Panc1 (cell line): ENCODE results near the gene CDH13.

ENCODE experiments used
- POLR2AphosphoS5 ChIP-seq: IDR thresholded peaks from 2 replicates; pipeline ENCODE4 v1.6.1; 2012; ENCODE audit warnings: mild to moderate bottlenecking, low read depth, low read length, moderate library complexity
- SIN3A ChIP-seq: IDR thresholded peaks from 2 replicates; pipeline ENCODE4 v1.6.1; 2012; ENCODE audit warnings: low read depth, mild to moderate bottlenecking, low read length, moderate library complexity, borderline replicate concordance; ENCODE audit not compliant: insufficient read depth
- TF ChIP-seq, protein P1 (sequence below): fragments of 450-650 bp; IDR thresholded peaks from 2 replicates; pipeline ENCODE4 v1.5.1; 2017; ENCODE audit warnings: mild to moderate bottlenecking
- TF ChIP-seq, protein P2 (sequence below), 2 experiments: IDR thresholded peaks; 2 replicates each; pipeline ENCODE4 v1.6.1; 2011 to 2012; ENCODE audit warnings: low read depth in 2 of 2, control low read depth in 1 of 2, low read length in 1 of 2, mild to moderate bottlenecking in 1 of 2, moderate library complexity in 1 of 2; ENCODE audit not compliant: insufficient read depth in 1 of 2

DNA sequence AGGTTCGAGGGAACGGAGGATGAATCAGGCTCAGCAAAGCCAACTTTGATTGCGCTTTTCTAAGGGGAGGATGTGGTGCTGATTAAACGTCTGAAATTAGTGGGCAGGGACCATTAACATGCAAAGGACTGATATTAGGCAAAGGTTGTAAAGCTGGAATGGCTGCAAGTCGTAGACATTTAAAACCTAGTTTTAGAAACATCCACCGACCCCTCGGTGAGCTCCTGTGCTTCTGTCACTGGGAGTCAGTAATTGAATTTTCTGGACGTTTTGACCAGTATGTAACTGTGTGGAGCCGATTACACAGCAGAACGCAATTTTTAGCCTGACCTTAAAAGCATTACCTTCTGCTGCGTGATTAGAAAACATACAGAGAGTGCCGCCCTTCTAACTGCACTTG is 960.4 kb downstream of the CDH13 start:
- TF ChIP-seq, protein P1, sequence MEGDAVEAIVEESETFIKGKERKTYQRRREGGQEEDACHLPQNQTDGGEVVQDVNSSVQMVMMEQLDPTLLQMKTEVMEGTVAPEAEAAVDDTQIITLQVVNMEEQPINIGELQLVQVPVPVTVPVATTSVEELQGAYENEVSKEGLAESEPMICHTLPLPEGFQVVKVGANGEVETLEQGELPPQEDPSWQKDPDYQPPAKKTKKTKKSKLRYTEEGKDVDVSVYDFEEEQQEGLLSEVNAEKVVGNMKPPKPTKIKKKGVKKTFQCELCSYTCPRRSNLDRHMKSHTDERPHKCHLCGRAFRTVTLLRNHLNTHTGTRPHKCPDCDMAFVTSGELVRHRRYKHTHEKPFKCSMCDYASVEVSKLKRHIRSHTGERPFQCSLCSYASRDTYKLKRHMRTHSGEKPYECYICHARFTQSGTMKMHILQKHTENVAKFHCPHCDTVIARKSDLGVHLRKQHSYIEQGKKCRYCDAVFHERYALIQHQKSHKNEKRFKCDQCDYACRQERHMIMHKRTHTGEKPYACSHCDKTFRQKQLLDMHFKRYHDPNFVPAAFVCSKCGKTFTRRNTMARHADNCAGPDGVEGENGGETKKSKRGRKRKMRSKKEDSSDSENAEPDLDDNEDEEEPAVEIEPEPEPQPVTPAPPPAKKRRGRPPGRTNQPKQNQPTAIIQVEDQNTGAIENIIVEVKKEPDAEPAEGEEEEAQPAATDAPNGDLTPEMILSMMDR: no peak
- TF ChIP-seq SIN3A (no peak), POLR2AphosphoS5 (no peak)
- TF ChIP-seq, protein P2, sequence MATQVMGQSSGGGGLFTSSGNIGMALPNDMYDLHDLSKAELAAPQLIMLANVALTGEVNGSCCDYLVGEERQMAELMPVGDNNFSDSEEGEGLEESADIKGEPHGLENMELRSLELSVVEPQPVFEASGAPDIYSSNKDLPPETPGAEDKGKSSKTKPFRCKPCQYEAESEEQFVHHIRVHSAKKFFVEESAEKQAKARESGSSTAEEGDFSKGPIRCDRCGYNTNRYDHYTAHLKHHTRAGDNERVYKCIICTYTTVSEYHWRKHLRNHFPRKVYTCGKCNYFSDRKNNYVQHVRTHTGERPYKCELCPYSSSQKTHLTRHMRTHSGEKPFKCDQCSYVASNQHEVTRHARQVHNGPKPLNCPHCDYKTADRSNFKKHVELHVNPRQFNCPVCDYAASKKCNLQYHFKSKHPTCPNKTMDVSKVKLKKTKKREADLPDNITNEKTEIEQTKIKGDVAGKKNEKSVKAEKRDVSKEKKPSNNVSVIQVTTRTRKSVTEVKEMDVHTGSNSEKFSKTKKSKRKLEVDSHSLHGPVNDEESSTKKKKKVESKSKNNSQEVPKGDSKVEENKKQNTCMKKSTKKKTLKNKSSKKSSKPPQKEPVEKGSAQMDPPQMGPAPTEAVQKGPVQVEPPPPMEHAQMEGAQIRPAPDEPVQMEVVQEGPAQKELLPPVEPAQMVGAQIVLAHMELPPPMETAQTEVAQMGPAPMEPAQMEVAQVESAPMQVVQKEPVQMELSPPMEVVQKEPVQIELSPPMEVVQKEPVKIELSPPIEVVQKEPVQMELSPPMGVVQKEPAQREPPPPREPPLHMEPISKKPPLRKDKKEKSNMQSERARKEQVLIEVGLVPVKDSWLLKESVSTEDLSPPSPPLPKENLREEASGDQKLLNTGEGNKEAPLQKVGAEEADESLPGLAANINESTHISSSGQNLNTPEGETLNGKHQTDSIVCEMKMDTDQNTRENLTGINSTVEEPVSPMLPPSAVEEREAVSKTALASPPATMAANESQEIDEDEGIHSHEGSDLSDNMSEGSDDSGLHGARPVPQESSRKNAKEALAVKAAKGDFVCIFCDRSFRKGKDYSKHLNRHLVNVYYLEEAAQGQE (IDR thresholded peaks at IDR 0.05; ENCODE audit: insufficient read depth in 1 of 2, low read depth in 2 of 2, low read length in 1 of 2): no peak
